Brain microvascular endothelial cell (primary cell): Measurements from ENCODE around the gene ERC2.

Experiments
- DNase-seq: peaks from one replicate; pipeline ENCODE4 v3.0.0-alpha.2; 2020
- H3K27ac ChIP-seq: fragments of 250-450 bp; sonication (Bioruptor Pico); 2 replicates; pipeline ENCODE4 v1.5.1; 2020; ENCODE audit warnings: mild to moderate bottlenecking, moderate library complexity
- H3K27me3 ChIP-seq: fragments of 250-450 bp; sonication (Bioruptor Pico); replicated peaks from 2 replicates; pipeline ENCODE4 v1.5.1; 2020; ENCODE audit warnings: mild to moderate bottlenecking
- H3K36me3 ChIP-seq: fragments of 250-450 bp; sonication (Bioruptor Pico); replicated peaks from 2 replicates; pipeline ENCODE4 v1.5.1; 2020; ENCODE audit warnings: mild to moderate bottlenecking
- H3K4me3 ChIP-seq: 2 replicates; pipeline ENCODE4 v1.5.1; 2011; ENCODE audit warnings: low read depth, mild to moderate bottlenecking, control low read depth, low read length, moderate library complexity
- in situ Hi-C: cut with HindIII; loops from 2 replicates; pipeline ENCODE4 v1.10.0; 2017; ENCODE audit warnings: low sequenced_read_pairs, low pct_ligation_motif_present
- TF ChIP-seq, protein P1 (sequence below): IDR thresholded peaks from 2 replicates; pipeline ENCODE4 v1.5.1; 2011; ENCODE audit warnings: low read depth, mild to moderate bottlenecking, moderate library complexity, low read length, control low read depth, inconsistent platforms; ENCODE audit errors: missing control alignments

ERC2 gene

DNA sequence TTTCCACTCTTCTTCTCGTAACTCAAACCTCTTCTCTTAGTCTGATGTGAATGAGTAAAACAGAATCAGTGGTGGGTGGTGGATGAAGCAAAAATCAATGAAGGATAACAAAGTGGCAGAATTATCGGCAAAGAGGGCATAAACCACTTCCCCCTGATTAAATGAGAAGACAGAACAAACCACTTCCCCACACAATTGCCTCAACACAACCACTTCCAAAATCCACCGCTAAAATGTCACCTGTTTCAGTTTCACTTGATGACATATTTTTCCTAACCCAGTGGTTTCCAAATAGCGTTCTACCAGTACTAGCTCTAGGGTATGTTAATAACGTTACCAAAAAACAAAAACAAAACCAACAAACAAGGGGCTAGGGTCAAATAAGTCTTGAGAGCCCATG lies 502.5 kb downstream of the ERC2 start:
- TF ChIP-seq, protein P1, sequence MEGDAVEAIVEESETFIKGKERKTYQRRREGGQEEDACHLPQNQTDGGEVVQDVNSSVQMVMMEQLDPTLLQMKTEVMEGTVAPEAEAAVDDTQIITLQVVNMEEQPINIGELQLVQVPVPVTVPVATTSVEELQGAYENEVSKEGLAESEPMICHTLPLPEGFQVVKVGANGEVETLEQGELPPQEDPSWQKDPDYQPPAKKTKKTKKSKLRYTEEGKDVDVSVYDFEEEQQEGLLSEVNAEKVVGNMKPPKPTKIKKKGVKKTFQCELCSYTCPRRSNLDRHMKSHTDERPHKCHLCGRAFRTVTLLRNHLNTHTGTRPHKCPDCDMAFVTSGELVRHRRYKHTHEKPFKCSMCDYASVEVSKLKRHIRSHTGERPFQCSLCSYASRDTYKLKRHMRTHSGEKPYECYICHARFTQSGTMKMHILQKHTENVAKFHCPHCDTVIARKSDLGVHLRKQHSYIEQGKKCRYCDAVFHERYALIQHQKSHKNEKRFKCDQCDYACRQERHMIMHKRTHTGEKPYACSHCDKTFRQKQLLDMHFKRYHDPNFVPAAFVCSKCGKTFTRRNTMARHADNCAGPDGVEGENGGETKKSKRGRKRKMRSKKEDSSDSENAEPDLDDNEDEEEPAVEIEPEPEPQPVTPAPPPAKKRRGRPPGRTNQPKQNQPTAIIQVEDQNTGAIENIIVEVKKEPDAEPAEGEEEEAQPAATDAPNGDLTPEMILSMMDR, result no peak
- H3K4me3 ChIP-seq, result no peak overlapping the region
- no peak for DNase-seq
- in situ Hi-C loops, result no loop called here
- H3K27ac ChIP-seq, result no peak overlapping the region
- no peaks in the 10 kb centered on the region for H3K27me3 ChIP-seq
- H3K36me3 ChIP-seq, result no peaks in the 10 kb centered on the region

DNA sequence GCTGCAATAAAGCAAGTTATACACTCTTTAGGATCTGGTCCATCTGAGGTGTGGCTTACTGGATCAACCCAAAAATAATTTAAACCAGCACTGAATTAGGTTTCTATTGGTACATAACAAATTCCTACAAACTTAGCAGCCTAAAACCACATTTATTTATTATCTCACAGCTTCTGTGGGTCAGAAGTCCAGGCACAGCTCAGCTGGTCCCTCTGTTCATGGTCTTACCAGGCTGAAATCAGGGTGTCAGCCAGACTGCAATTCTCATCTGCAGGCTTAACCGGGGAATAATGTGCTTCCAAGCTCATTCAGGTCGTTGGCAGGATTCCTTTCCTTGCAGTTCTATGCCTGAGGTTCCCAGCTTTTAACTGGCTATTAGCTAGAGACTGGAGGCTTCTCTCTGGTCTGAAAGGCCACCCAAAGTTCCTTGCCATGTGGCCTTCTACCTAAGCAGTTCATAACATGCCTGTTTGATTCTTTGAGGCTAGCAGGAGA lies 503.7 kb downstream of the ERC2 start:
- in situ Hi-C loops, result no loop called here
- TF ChIP-seq, protein P1, result no peak
- H3K4me3 ChIP-seq, result no peak overlapping the region

DNA sequence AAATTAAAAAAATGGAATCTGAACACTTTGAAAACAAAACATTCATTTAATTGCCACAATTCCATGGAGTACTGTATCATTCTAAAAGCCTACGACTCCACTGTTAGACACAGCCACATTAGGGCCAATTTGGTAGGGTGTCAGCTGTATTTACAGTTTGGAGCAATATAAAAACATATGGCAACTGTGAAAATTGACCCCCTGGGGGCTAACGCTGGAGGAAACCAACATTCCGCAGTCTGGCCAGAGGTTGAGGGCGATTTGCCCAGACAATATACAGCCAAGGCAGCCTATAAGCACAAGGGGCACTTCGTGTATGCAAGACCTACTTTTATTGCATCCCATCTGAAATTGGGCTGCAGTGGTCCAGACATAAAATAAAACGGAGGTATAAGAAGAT lies 504.7 kb downstream of the ERC2 start:
- Histone ChIP-seq H3K27me3 (no peaks in the 10 kb centered on the region), H3K27ac (no peak overlapping the region), H3K4me3 (no peak overlapping the region), H3K36me3 (no peaks in the 10 kb centered on the region)
- DNase-seq, result no peak
- in situ Hi-C loops, result no loop called here
- TF ChIP-seq, protein P1, result no peak

More for the DNA sequence above, 503.7 kb downstream of the ERC2 start:
- no peak overlapping the region for H3K27ac ChIP-seq
- no peak for DNase-seq
- H3K27me3 ChIP-seq, result no peaks in the 10 kb centered on the region
- H3K36me3 ChIP-seq, result no peaks in the 10 kb centered on the region

DNA sequence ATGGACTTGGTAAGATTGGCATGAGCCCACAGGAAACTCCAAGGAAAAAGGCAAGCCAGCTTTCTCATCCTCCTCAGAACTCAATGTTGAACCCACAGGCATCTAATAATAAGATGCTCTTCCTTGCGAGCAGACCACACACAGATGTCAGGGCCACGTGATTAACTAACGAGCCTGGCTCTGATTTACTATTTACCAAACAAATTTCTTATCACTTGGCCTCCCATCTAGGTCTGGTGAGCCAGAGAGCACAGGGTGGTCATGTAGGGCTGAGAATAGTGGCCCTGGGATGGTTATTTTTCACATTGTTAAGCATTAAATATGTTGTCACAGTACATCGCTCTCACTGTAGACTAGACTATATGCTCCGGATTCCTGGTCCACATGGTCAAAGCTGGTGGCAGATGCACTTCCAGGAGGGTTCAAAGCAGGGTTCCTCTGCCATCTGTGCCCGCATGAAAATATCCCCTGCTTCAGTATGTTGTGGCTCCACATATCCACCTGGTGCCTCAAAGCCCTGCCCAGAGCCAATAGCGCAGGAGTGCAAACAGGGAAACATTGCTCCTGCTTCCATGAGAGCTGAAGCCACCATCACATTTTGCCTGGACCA lies 508.7 kb downstream of the ERC2 start:
- no peak for DNase-seq
- Histone ChIP-seq H3K27ac (no peak overlapping the region), H3K27me3 (no peaks in the 10 kb centered on the region), H3K4me3 (no peak overlapping the region), H3K36me3 (no peaks in the 10 kb centered on the region)
- in situ Hi-C loops, result no loop called here
- TF ChIP-seq, protein P1, result no peak

DNA sequence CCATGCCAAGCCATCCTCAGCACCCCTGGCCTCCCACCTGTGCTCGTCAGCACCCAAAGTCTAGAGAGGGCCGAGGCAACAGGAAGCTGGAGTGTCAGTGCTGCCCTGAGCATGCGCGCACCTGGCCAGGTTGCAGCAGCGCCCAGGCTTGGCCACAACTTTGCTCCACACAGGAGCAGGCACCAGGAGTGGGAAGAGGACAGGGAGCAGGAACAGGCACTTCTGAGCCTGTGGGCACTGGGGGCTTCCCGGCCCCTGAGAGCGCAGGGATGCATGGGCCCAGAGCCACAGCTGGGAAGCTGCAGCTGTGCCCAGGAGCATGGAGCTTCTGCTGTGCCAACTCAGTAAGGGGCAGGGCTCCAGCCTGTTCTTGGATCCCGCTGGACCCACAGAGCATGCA lies 509.7 kb downstream of the ERC2 start:
- no peaks in the 10 kb centered on the region for H3K27me3 ChIP-seq
- no peak for DNase-seq
- H3K36me3 ChIP-seq, result no peaks in the 10 kb centered on the region
- no peak overlapping the region for H3K4me3 ChIP-seq
- TF ChIP-seq, protein P1, result no peak
- no peak overlapping the region for H3K27ac ChIP-seq
- in situ Hi-C loops, result no loop called here
